GF-D8 (cell line): ENCODE results near the gene TADA2B.

Source experiments
- DNase-seq: peaks from one replicate; lab custom pipeline; 2025; lab: John Stamatoyannopoulos, UW

Gene TADA2B, protein sequence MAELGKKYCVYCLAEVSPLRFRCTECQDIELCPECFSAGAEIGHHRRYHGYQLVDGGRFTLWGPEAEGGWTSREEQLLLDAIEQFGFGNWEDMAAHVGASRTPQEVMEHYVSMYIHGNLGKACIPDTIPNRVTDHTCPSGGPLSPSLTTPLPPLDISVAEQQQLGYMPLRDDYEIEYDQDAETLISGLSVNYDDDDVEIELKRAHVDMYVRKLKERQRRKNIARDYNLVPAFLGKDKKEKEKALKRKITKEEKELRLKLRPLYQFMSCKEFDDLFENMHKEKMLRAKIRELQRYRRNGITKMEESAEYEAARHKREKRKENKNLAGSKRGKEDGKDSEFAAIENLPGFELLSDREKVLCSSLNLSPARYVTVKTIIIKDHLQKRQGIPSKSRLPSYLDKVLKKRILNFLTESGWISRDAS

GRCh38 chr4:7043284-7044136 is at the start of gene TADA2B:
TADA2B (plus strand) TSS chr4:7043372; CDS start chr4:7043580, 208 bp downstream.
- DNase-seq, result no peak

DNA sequence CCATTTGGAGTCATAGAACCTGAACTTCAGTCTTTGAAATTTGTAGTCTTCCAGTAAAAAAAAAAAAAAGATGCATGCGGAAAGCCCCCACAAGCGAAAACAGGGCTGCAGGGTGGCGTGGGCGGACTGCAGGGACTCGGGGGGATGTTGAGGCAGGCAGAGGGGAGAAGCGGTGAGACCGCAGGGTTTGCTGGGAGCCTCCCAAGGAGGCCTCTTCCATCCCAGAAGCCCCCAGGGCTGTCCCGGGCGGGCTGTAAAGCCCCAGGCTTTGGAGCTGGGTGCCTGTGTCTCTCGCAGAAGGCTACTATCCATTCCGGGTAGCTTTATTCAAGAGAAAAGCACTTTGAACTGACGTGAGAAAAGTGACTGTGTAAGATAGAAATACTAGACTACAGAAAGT is 46.7 kb upstream of the TADA2B start:
- no peak for DNase-seq

DNA sequence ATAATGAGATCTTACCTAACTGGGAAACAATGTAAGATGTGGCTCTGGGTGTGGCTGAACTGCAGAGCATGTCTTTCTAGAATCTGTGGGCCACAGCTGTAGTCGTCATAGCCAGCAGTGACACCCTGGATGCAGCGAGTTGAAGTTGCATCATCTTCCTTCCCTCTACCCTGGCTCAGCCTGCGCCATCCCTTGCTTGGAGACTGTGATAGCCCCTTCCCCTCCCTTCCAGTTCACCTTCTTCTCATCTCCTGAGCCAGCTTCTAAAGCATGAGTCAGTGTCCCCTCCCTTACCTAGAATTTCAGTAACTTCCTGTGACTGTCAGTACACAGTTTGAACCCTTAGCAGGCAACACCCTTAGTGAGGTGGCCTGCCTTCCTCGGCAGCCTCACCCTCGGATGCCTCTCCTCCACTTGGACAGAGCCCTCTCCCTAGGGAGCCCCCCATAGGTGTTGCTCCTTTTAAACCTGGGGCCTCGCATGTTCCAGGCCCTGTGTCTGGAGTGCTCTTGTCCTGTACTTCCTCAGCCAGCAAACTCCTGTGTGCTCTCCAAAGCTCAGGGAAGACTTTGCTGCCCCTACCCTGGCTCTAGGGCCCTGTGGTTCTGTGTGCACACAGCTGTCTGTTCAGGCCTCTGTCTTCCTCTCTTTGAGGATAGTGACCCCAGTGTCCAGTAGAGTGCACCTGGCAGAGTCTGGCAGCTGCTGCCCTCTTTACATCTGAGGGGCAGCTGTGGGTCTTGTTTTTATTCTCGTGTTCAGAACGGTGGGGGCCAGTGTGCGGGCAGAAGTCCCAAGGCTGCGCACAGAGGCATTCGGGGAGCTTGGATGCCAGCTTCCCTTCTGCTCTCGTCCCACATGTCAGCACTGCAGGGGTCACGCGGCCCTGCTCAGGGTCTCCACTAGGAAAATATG is 43.7 kb upstream of the TADA2B start:
- DNase-seq, result no peak

- DNase-seq, result no peak
Observed at GRCh38 chr4:7000421-7001176, 42.6 kb upstream of the TADA2B start.

DNA sequence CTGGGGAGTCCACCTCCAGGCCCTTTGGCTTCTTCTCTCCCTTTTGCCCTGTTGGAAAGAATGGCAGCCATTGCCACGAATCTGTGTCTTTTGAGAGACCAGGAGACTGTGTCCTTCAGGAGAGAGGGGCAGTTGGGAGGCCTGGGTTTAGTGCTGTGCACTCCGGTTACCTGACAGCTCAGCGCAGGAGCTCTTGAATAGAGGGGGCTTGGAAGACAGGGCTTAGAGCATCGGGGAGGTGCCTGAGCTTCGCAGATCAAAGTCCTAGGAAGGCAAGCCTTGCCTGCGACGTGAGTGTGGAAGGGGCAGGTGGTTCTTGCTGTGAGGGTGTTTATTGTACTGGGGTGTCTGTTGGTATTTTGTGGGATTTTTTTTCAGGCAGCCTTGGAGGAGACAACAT is 41.9 kb upstream of the TADA2B start:
- no peak for DNase-seq

DNA sequence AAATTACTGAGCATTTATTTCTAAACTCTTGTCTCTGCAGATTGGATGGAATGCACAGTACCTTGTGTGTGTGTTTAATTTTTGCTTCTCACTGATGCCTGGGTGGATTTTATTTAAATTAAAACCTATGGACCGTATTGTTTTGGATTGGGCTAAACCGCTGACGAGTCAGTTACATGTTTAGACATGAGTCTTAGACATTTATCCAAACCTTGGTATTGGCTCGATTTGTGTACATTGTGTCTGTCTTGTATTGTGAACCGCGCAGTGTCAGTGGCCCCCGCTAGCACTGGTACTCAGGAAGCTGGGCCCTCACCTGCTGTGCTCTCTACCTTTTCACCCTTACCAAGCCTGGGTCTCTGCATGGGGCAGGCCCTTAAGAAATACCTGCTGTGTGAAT is 40.8 kb upstream of the TADA2B start:
- no peak for DNase-seq

- DNase-seq, result no peak
Observed at GRCh38 chr4:7003176-7003878, 39.8 kb upstream of the TADA2B start.

DNA sequence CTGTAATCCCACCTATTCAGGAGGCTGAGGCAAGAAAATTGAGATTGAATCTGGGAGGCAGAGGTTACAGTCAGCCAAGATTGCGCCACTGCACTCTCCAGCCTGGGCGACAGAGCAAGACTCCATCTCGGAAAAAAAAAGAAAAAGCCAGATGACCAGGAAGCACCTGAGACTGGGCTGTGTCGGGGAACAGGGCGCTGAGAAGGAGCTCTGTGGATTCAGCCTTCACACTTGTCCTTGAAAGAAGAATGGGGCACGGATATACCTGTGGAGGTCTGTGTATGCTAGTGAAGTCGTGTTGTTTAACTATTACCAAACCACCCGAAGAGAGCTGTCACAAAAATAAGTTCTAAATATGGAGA is 39.3 kb upstream of the TADA2B start:
- no peak for DNase-seq

DNA sequence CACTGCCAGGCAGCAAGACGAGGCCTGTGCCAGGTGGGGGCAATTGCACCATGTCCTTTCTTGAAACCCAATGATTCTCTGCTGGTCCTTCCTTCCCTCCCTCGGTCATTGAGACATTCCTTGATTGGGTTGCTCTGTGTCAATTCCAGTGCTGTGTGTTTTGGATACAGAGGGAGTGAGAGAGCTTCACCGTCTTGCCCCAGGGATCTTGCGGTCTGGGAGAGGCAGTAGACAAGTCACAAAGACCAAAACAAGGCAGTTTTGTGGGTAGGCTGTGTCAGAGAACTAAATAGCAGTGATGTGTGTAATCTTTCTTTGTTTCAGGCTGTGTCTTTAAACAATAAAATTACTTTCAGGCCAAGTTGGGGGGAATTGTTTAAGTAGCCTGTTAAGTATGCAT is 38.8 kb upstream of the TADA2B start:
- DNase-seq, result no peak

GRCh38 chr4:7005571-7005970 is 37.6 kb upstream of the TADA2B start:
- no peak for DNase-seq

GRCh38 chr4:7006411-7006810 is 36.8 kb upstream of the TADA2B start:
- no peak for DNase-seq

DNA sequence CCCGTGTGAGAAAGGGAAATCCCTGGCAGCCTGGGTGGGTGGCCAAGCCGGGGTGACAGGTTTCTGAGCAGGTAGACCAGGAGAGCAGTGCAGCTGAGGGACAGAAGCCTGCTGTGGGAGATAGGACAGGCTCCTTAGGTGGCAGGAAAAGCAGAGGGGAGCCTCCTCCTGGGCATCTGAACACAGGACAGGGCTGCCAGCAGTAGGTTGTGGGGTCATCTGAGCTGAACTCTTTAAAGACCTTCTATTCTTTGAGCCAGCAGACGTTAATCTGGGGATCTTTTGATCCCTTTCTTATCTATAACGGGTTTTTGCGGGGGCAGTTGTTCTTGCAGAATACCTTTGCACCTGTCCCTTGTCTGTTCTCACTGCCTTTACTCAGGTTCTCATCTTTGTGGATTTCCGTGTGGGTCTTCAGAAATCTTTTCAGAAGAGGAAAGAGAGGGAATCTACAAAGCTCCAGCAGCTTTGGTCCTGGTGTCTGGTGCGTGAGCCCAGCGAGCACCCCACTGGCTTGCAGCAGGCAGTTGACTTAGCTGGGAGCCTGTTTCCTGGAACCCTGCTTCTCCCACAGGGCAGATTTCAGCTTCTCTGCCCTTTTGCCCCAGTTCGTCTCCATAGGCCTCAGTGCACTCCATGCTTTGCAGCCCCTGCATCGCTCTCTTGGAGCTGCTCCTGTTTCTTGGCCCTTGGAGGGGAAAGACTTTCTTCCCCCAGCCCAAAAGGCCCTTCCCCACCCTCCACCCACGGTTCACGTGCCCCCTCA is 35.8 kb upstream of the TADA2B start:
- no peak for DNase-seq

DNA sequence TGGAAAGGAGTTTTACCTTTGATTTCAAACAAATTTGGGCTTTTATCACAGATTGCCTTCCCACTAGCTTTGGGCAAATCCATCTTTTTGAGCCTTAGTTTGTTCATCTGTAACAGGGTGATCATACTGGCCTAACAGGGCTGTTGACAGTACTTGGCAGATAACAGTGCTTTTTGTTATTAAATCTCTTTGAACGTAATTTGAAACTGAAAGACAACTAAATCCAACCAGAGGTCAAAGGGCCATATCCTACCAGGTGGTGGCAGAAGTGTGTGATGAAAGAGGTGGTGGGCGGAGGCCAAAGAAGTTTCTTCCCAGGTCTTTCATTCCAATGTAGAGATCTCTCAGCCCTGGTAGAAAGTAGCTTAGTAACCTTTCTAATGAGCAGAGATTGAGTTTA is 35.2 kb upstream of the TADA2B start:
- DNase-seq, result no peak

- DNase-seq, result no peak
Observed at GRCh38 chr4:7009564-7009963, 33.6 kb upstream of the TADA2B start.

GRCh38 chr4:7013175-7013574 is 30.0 kb upstream of the TADA2B start:
- no peak for DNase-seq

DNA sequence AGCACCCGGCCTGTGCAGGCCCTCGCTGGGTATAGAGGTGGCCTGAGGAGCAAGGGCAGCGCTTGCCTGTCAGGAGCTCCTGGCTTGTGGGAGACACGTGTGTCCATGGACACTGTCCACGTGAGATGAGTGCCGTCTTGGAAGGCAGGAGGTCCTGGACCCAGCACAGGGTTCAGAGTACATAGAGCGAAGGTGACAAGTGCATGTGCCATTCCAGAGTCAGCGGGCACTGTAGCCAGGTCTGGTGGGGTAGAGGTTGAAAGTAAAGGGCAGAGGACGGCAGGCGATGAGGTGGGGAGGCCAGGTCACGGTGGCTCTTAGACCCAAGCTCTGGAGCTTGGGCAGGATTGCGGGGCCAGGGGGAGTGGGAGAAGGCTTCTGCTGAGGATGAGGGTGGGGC is 28.4 kb upstream of the TADA2B start:
- DNase-seq, result no peak

GRCh38 chr4:7015383-7016035 is 27.7 kb upstream of the TADA2B start:
- DNase-seq, result no peak

- DNase-seq, result no peak
Observed at GRCh38 chr4:7016086-7016485, 27.1 kb upstream of the TADA2B start.

- DNase-seq, result no peak
Observed at GRCh38 chr4:7016512-7016911, 26.7 kb upstream of the TADA2B start.
